B cell (primary cell): ENCODE measurements around the gene MLLT10. TPM values are rescaled to one million over a fixed set of nuclear protein-coding genes. Genes with fewer than 3 reads are reported as not detected.
A peak's percentile ranks its signal among the peaks of the same experiment; 100 is the strongest.

ENCODE experiments used
- ATAC-seq: fragments of 200-7000 bp; cut with Tn5 transposase; one replicate; pipeline ENCODE4 v1.10.0; 2021; ENCODE audit warnings: low read depth, mild to moderate bottlenecking, moderate number of reproducible peaks, moderate library complexity
- CTCF ChIA-PET: fragments of 350-600 bp; sonication (Branson Sonifier 250); formaldehyde crosslinking; loops from one replicate; lab custom pipeline; 2021; ENCODE audit warnings: antibody characterized with exemption, inconsistent platforms; lab: Charles Lee
- POLR2A ChIA-PET: fragments of 350-600 bp; sonication (Branson Sonifier 250); formaldehyde crosslinking; loops from one replicate; lab custom pipeline; 2021; ENCODE audit warnings: antibody characterized with exemption; lab: Charles Lee
- DNase-seq: peaks from one replicate; pipeline ENCODE4 v3.0.0; 2013
- H2AFZ ChIP-seq: 2 replicates; pipeline ENCODE4 v1.6.1; 2012; ENCODE audit warnings: mild to moderate bottlenecking, low read depth, low read length; ENCODE audit not compliant: insufficient read depth, poor library complexity, severe bottlenecking
- H3K27ac ChIP-seq, 2 donors: 1 replicate in 1 of 2; 2 replicates in 1 of 2; pipeline ENCODE4 v1.5.1; 2012 to 2013; ENCODE audit warnings: low read length in 2 of 2, mild to moderate bottlenecking in 2 of 2, moderate library complexity in 1 of 2
- H3K27me3 ChIP-seq, 4 experiments: fragments of 200-600 bp in 1 of 4; sonication (generic) in 1 of 4; replicated peaks in 1 of 4; 1 replicate in 2 of 4; 2 replicates in 2 of 4; pipeline versions ENCODE4 v1.6.1 to v1.7.0; 2013 to 2016; ENCODE audit warnings: low read length in 3 of 4, mild to moderate bottlenecking in 2 of 4, mixed read lengths in 1 of 4, moderate library complexity in 1 of 4; ENCODE audit not compliant: insufficient read depth in 4 of 4, control insufficient read depth in 3 of 4; ENCODE audit errors: control extremely low read depth in 1 of 4
- H3K36me3 ChIP-seq, 2 experiments: replicated peaks in 1 of 2; 1 replicate in 1 of 2; 2 replicates in 1 of 2; pipeline versions ENCODE4 v1.6.1 to v1.7.1; 2013; ENCODE audit warnings: low read length in 1 of 2; ENCODE audit not compliant: insufficient read depth in 2 of 2, control insufficient read depth in 1 of 2; ENCODE audit errors: control extremely low read depth in 1 of 2, extremely low read depth in 1 of 2
- H3K4me1 ChIP-seq, 2 donors: fragments of 200-600 bp in 1 of 2; sonication (generic) in 1 of 2; 1 replicate in 1 of 2; 2 replicates in 1 of 2; pipeline versions ENCODE4 v1.5.1 to v1.6.1; 2013 to 2017; ENCODE audit warnings: low read length in 2 of 2; ENCODE audit not compliant: control insufficient read depth in 2 of 2, insufficient read depth in 2 of 2
- H3K4me2 ChIP-seq: replicated peaks from 2 replicates; pipeline ENCODE3; 2012; ENCODE audit warnings: mild to moderate bottlenecking, low read depth, low read length; ENCODE audit not compliant: poor library complexity, severe bottlenecking
- H3K4me3 ChIP-seq, 5 experiments: fragments of 200-600 bp in 1 of 5; sonication (generic) in 1 of 5; 1 replicate in 3 of 5; 2 replicates in 2 of 5; pipeline versions ENCODE4 v1.5.1 to v1.7.0; 2011 to 2016; ENCODE audit warnings: low read length in 4 of 5, mild to moderate bottlenecking in 4 of 5, low read depth in 2 of 5, control low read depth in 1 of 5, moderate library complexity in 1 of 5; ENCODE audit not compliant: insufficient read depth in 1 of 5; ENCODE audit errors: control extremely low read depth in 1 of 5, extremely low read depth in 1 of 5
- H3K79me2 ChIP-seq: fragments of 200-600 bp; sonication (generic); one replicate; pipeline ENCODE4 v1.6.0; 2016; ENCODE audit warnings: low read length; ENCODE audit not compliant: control insufficient read depth, insufficient read depth
- H3K9ac ChIP-seq: fragments of 200-600 bp; sonication (generic); 2 replicates; pipeline ENCODE4 v1.6.1; 2017; ENCODE audit warnings: mild to moderate bottlenecking, low read length, moderate library complexity
- H3K9me3 ChIP-seq, 3 donors: one replicate each; pipeline versions ENCODE4 v1.6.1 to v1.7.1; 2013; ENCODE audit warnings: low read length in 2 of 3; ENCODE audit not compliant: control insufficient read depth in 2 of 3, insufficient read depth in 1 of 3; ENCODE audit errors: control extremely low read depth in 1 of 3
- H4K20me1 ChIP-seq: 2 replicates; pipeline ENCODE4 v1.6.0; 2012; ENCODE audit warnings: mild to moderate bottlenecking, low read length; ENCODE audit not compliant: insufficient read depth, control insufficient read depth, poor library complexity, severe bottlenecking
- H3K27ac Mint-ChIP-seq: one replicate; pipeline ENCODE4 v1.8.0; 2021; ENCODE audit warnings: mixed read lengths
- H3K27me3 Mint-ChIP-seq: one replicate; pipeline ENCODE4 v1.8.0; 2021; ENCODE audit warnings: mixed read lengths
- H3K4me1 Mint-ChIP-seq: one replicate; pipeline ENCODE4 v1.8.0; 2021; ENCODE audit warnings: mixed read lengths
- H3K4me3 Mint-ChIP-seq: one replicate; pipeline ENCODE4 v1.8.0; 2021; ENCODE audit warnings: mixed read lengths
- H3K9me3 Mint-ChIP-seq: one replicate; pipeline ENCODE4 v1.8.0; 2022; ENCODE audit warnings: mixed read lengths; ENCODE audit not compliant: insufficient read depth
- CTCF ChIP-seq: fragments of 200-600 bp; IDR thresholded peaks from one replicate; pipeline ENCODE4 v1.8.0; 2022; ENCODE audit warnings: antibody characterized with exemption, mild to moderate bottlenecking
- EZH2 ChIP-seq: IDR thresholded peaks from 2 replicates; pipeline ENCODE4 v1.6.1; 2012; ENCODE audit warnings: borderline replicate concordance, low read depth, mild to moderate bottlenecking, moderate library complexity, low read length; ENCODE audit not compliant: insufficient read depth, poor library complexity, severe bottlenecking
- WGBS: methylation state at CpG from one replicate; pipeline ENCODE4 v1.1.5; 2013; ENCODE audit warnings: missing lambda C conversion rate; ENCODE audit not compliant: insufficient coverage; 5-methylcytosine and 5-hydroxymethylcytosine counted together
- intact Hi-C: fragments of 100-400 bp; cut with micrococcal nuclease; formaldehyde crosslinking; loops from one replicate; pipeline ENCODE4 v1.10.0; 2022
- polyA plus RNA-seq: library from polyadenylated mRNA; depleted of rRNA; stranded (reverse); fragments of >200 nt; gene quantifications from 2 replicates; pipeline ENCODE4 v1.2.3, GENCODE V29; 2012
- total RNA-seq, 2 donors: library from RNA; stranded (reverse); fragments of 120-200 nt in 1 of 2; gene quantifications; 1 replicate in 1 of 2; 2 replicates in 1 of 2; pipeline versions ENCODE4 v1.2.3 to v1.2.4, GENCODE V29; 2013 to 2022

The MLLT10 gene
- total and polyA plus RNA-seq, 2 donors (not counting 1 experiment from before 2014, with no cell fraction given) = 21.7 to 70.5 TPM

DNA sequence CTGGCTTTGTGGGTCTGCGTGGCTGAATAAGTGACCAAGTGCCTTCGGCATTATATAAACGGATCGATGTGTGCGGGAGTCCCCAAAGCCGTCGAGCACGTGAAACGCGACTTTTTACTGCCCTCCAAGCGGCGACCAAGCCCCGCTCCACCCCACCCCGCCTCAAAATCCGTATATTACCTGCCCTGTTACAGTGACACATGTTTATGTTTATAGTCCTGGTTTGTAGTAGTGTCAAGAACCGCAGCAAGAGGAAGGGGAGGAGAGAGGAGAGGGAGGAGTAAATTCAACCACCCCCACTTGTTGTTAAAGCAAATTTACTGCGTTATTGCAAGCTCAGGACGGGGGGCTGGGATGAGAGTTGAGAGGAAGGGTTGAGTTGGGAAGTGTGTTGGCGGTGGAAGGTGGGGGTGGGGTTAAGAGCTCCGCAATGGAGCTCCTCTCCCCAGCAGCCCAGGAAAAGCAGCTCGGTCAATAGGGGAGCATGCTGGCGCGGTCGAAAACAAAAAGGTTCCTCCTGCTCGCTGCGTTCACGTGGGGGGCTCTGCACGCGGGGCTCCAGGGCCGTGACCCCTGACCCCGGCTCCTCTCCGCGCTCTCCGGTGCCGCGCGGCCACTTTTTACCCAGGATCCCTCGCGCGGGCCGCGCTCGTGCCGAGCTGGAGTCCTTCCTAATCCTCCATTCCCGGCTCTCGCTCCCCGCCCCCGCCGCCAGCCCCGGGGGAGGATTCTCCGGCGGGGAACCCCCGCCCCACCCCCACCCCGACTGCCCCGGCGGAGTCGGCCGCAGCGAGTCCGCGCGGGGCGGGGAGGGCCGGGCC is 8.5 kb upstream of the MLLT10 start, which contains the start of gene SKIDA1:
TSS of gene SKIDA1 (minus strand) at position 316 of the 821 bp plus-strand sequence. CDS start 7,860 bp downstream, outside the sequence.
- H3K79me2 ChIP-seq = no peaks in the 10 kb centered on the region
- intact Hi-C loops = loop anchor here (1.0 to 2.0 kb wide), 4 partner anchors 8 to 813 kb away; no protein-coding TSS in a partner anchor
- peak; percentile 69 for DNase-seq
- ChIA-PET CTCF (interaction anchor here (1.0 to 1.2 kb wide), 2 partner anchors 28 to 29 kb away, joined by 3 to 7 read pairs; no protein-coding TSS in a partner anchor), POLR2A (interaction anchor here (1.4 to 1.5 kb wide), 2 partner anchors 29 to 791 kb away, joined by 7 to 10 read pairs; partner anchors contain the start of gene COMMD3)
- peaks cover 0 to 52% (median 46%) of the 10 kb centered on the region in 4 experiments for H3K27me3 ChIP-seq
- peaks cover 59% of the 10 kb centered on the region for H3K27me3 Mint-ChIP-seq
- peak within 1 kb of the TSS; percentile 86 for H3K4me2 ChIP-seq
- peak within 1 kb of the TSS; percentile 80 for H2AFZ ChIP-seq
- H3K4me3 ChIP-seq = peak within 1 kb of the TSS; percentile 60 to 73 (median 64)
- H3K4me1 ChIP-seq = peaks cover 24 to 37% of the 10 kb centered on the region in 2 donors
- ATAC-seq = peak; percentile 65
- H3K36me3 ChIP-seq = no peaks in the 10 kb centered on the region
- peak within 1 kb of the TSS; percentile 31 to 52 for H3K27ac ChIP-seq
- H3K27ac Mint-ChIP-seq = peak within 1 kb of the TSS; percentile 91
- TF ChIP-seq EZH2 (no peak), CTCF (no peak)
- peak within 1 kb of the TSS; percentile 89 for H3K4me3 Mint-ChIP-seq
- under 1% methylated on average over 38 of the region's 64 CpGs for WGBS
- no peaks in the 10 kb centered on the region for H3K9me3 Mint-ChIP-seq
- H4K20me1 ChIP-seq = peaks cover 5% of the 10 kb centered on the region
- H3K4me1 Mint-ChIP-seq = peaks cover 25% of the 10 kb centered on the region
- H3K9me3 ChIP-seq = peaks cover 0 to 6% (median 0%) of the 10 kb centered on the region in 3 donors
- H3K9ac ChIP-seq = peak within 1 kb of the TSS; percentile 69
